ENCODE data around the gene COQ7. TPM values are rescaled to one million over a fixed set of nuclear protein-coding genes. Genes with fewer than 3 reads are reported as not detected.

COQ7 gene
- total RNA-seq, 3 donors from 2014 or later (not counting 1 experiment from before 2014, with no cell fraction given): 16.3 to 17.9 (median 17.1) TPM

DNA sequence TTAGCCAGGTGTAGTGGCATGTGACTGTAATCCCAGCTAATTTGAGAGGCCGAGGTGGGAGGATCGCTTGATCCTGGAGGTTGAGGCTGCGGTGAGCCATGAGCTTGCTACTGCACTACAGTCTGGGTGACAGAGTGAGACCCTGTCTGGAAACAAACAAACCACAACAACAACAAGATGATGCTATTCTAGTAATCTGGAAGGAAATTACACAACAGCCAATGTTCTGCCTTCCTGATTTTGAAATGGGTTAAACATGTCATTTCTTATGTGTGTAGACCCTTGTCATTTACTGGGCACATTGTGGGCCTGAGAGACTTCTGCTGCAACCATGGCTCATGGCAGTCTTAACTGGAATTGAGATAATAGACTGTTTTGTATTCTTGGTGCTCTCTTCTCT is 5.9 kb downstream of the COQ7 start:
- H3K27ac ChIP-seq (ENCODE audit: low read length): no peak overlapping the region
- TF ChIP-seq, protein P1, sequence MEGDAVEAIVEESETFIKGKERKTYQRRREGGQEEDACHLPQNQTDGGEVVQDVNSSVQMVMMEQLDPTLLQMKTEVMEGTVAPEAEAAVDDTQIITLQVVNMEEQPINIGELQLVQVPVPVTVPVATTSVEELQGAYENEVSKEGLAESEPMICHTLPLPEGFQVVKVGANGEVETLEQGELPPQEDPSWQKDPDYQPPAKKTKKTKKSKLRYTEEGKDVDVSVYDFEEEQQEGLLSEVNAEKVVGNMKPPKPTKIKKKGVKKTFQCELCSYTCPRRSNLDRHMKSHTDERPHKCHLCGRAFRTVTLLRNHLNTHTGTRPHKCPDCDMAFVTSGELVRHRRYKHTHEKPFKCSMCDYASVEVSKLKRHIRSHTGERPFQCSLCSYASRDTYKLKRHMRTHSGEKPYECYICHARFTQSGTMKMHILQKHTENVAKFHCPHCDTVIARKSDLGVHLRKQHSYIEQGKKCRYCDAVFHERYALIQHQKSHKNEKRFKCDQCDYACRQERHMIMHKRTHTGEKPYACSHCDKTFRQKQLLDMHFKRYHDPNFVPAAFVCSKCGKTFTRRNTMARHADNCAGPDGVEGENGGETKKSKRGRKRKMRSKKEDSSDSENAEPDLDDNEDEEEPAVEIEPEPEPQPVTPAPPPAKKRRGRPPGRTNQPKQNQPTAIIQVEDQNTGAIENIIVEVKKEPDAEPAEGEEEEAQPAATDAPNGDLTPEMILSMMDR (IDR thresholded peaks at IDR 0.05): no peak
- H3K36me3 ChIP-seq (ENCODE audit: control insufficient read depth, insufficient read depth, low read length): peaks cover 9% of the 10 kb centered on the region
- no peak overlapping the region for H3K4me3 Mint-ChIP-seq
- H3K36me3 Mint-ChIP-seq: no peaks in the 10 kb centered on the region
- ATAC-seq: no peak
- H3K27me3 ChIP-seq (ENCODE audit: control insufficient read depth, insufficient read depth, low read length): no peaks in the 10 kb centered on the region
- DNase-seq: no peak
- H3K9me3 ChIP-seq (ENCODE audit: control insufficient read depth, insufficient read depth, low read length): no peaks in the 10 kb centered on the region
- H3K4me3 ChIP-seq (ENCODE audit: low read length): no peak overlapping the region
- no peak overlapping the region for H3K27ac Mint-ChIP-seq
- H3K27me3 Mint-ChIP-seq (ENCODE audit: low read depth in 2 of 2): no peaks in the 10 kb centered on the region
- H3K4me1 ChIP-seq (ENCODE audit: control insufficient read depth, insufficient read depth, low read length): peaks cover 3% of the 10 kb centered on the region
- no peaks in the 10 kb centered on the region for H3K9me3 Mint-ChIP-seq
- WGBS (ENCODE audit: insufficient coverage): 97% methylated on average over 3 of the region's 3 CpGs
- peaks cover 0 to 3% of the 10 kb centered on the region in 2 donors for H3K4me1 Mint-ChIP-seq
- intact Hi-C loops (cut with micrococcal nuclease): no loop called here

DNA sequence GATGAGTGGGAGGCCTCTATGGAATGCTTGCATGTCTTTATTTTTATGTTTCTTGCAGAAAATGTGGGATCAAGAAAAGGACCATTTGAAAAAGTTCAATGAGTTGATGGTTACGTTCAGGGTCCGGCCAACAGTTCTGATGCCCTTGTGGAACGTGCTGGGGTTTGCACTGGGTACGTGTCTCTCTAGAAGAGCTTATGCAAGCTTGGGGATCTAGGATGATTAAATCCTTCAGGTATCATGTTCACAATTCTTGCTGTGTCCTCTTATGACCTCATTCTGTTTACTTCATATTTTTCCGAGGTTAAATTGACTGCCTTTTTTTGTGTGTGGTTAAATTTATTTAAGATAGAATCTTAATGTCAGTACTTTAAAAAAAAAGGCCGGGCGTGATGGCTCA is 6.4 kb downstream of the COQ7 start:
- H3K27me3 ChIP-seq (ENCODE audit: control insufficient read depth, insufficient read depth, low read length): no peaks in the 10 kb centered on the region
- Mint-ChIP-seq H3K4me1 (no peaks in the 10 kb centered on the region), H3K36me3 (no peaks in the 10 kb centered on the region), H3K4me3 (no peak overlapping the region), H3K27ac (no peak overlapping the region), H3K9me3 (no peaks in the 10 kb centered on the region), H3K27me3 (ENCODE audit: low read depth in 2 of 2) (no peaks in the 10 kb centered on the region)
- H3K9me3 ChIP-seq (ENCODE audit: control insufficient read depth, insufficient read depth, low read length): no peaks in the 10 kb centered on the region
- no peak for DNase-seq
- WGBS (ENCODE audit: insufficient coverage): 78% methylated on average over 6 of the region's 7 CpGs
- no peak overlapping the region for H3K27ac ChIP-seq (ENCODE audit: low read length)
- H3K4me3 ChIP-seq (ENCODE audit: low read length): no peak overlapping the region
- H3K4me1 ChIP-seq (ENCODE audit: control insufficient read depth, insufficient read depth, low read length): no peaks in the 10 kb centered on the region
- intact Hi-C loops (cut with micrococcal nuclease): no loop called here
- H3K36me3 ChIP-seq (ENCODE audit: control insufficient read depth, insufficient read depth, low read length): peaks cover 12% of the 10 kb centered on the region
- TF ChIP-seq, protein P1 (IDR thresholded peaks at IDR 0.05): no peak
- no peak for ATAC-seq

DNA sequence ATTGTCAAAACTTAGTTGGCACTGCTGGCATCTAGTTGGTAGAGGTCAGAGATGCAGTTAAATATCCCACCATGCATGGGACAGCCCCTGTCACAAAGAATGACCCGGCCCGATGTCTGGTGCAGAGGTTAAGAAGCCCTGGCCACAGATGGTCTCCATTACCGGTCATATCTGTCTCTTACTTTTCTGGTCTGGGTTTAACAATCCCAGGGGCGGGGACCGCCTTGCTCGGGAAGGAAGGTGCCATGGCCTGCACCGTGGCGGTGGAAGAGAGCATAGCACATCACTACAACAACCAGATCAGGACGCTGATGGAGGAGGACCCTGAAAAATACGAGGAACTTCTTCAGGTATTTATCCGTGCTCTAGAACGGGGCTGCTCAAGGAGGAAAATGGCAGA is 8.1 kb downstream of the COQ7 start:
- H3K4me1 ChIP-seq (ENCODE audit: control insufficient read depth, insufficient read depth, low read length): no peaks in the 10 kb centered on the region
- no peaks in the 10 kb centered on the region for H3K27me3 ChIP-seq (ENCODE audit: control insufficient read depth, insufficient read depth, low read length)
- no peaks in the 10 kb centered on the region for H3K9me3 ChIP-seq (ENCODE audit: control insufficient read depth, insufficient read depth, low read length)
- H3K4me3 ChIP-seq (ENCODE audit: low read length): no peak overlapping the region
- intact Hi-C loops (cut with micrococcal nuclease): no loop called here
- H3K27ac Mint-ChIP-seq: no peak overlapping the region
- 98% methylated on average over 12 of the region's 12 CpGs for WGBS (ENCODE audit: insufficient coverage)
- no peaks in the 10 kb centered on the region for H3K27me3 Mint-ChIP-seq (ENCODE audit: low read depth in 2 of 2)
- no peaks in the 10 kb centered on the region for H3K9me3 Mint-ChIP-seq
- DNase-seq: no peak
- H3K4me3 Mint-ChIP-seq: no peak overlapping the region
- H3K27ac ChIP-seq (ENCODE audit: low read length): no peak overlapping the region
- H3K4me1 Mint-ChIP-seq: no peaks in the 10 kb centered on the region
- H3K36me3 Mint-ChIP-seq: no peaks in the 10 kb centered on the region
- peaks cover 15% of the 10 kb centered on the region for H3K36me3 ChIP-seq (ENCODE audit: control insufficient read depth, insufficient read depth, low read length)
- TF ChIP-seq, protein P1 (IDR thresholded peaks at IDR 0.05): no peak
- no peak for ATAC-seq

DNA sequence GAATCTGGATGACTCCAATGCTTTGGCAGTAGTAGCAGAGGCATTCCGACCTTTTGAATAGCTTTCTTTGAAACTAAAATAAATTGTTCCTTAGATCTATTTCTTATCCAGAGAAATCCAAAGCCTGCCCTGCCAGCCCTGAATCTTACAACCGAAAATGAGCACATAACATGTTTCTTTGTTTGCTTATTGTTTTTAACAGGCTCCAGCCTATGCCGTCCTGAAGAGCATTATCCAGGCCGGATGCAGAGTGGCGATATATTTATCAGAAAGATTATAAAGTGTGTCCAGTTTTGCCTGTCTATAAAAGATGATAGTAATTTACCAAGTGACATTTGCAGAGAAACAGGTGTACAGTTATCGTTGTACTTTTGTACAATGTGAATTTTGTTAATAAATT is 10.5 kb downstream of the COQ7 start:
- ATAC-seq (no peak), DNase-seq (no peak)
- no peaks in the 10 kb centered on the region for H3K27me3 Mint-ChIP-seq (ENCODE audit: low read depth in 2 of 2)
- WGBS (ENCODE audit: insufficient coverage): 97% methylated on average over 6 of the region's 6 CpGs
- H3K27ac Mint-ChIP-seq: no peak overlapping the region
- H3K9me3 Mint-ChIP-seq: no peaks in the 10 kb centered on the region
- no peak overlapping the region for H3K27ac ChIP-seq (ENCODE audit: low read length)
- intact Hi-C loops (cut with micrococcal nuclease): no loop called here
- H3K4me1 ChIP-seq (ENCODE audit: control insufficient read depth, insufficient read depth, low read length): no peaks in the 10 kb centered on the region
- no peak overlapping the region for H3K4me3 Mint-ChIP-seq
- H3K36me3 Mint-ChIP-seq: no peaks in the 10 kb centered on the region
- H3K36me3 ChIP-seq (ENCODE audit: control insufficient read depth, insufficient read depth, low read length): peaks cover 15% of the 10 kb centered on the region
- H3K9me3 ChIP-seq (ENCODE audit: control insufficient read depth, insufficient read depth, low read length): no peaks in the 10 kb centered on the region
- no peak overlapping the region for H3K4me3 ChIP-seq (ENCODE audit: low read length)
- no peaks in the 10 kb centered on the region for H3K27me3 ChIP-seq (ENCODE audit: control insufficient read depth, insufficient read depth, low read length)
- no peaks in the 10 kb centered on the region for H3K4me1 Mint-ChIP-seq
- TF ChIP-seq, protein P1 (IDR thresholded peaks at IDR 0.05): no peak

Data from natural killer cell (primary cell).